ENCODE results near the gene RALGPS1.

Gene RALGPS1

GRCh38 chr9:127084076-127085039 is 169.8 kb downstream of the RALGPS1 start:
- no peak for TF ChIP-seq CTCF (IDR thresholded peaks at IDR 0.05)

GRCh38 chr9:127085186-127085585 is 170.6 kb downstream of the RALGPS1 start:
- Mint-ChIP-seq H3K27ac (no peak overlapping the region), H3K4me1 (peaks cover 38% of the 10 kb centered on the region), H3K4me3 (no peak overlapping the region), H3K36me3 (ENCODE audit: low read depth) (peaks cover 20% of the 10 kb centered on the region), H3K9me3 (no peaks in the 10 kb centered on the region), H3K27me3 (ENCODE audit: low read depth, poor library complexity) (peaks cover 4% of the 10 kb centered on the region)
- no peak for DNase-seq
- no peak for TF ChIP-seq CTCF (IDR thresholded peaks at IDR 0.05)

More at GRCh38 chr9:127084076-127085039, 169.8 kb downstream of the RALGPS1 start:
- DNase-seq, result no peak
- no peak overlapping the region for H3K27ac Mint-ChIP-seq
- no peaks in the 10 kb centered on the region for H3K9me3 Mint-ChIP-seq
- H3K4me1 Mint-ChIP-seq, result peaks cover 38% of the 10 kb centered on the region
- H3K4me3 Mint-ChIP-seq, result no peak overlapping the region
- peaks cover 4% of the 10 kb centered on the region for H3K27me3 Mint-ChIP-seq (ENCODE audit: low read depth, poor library complexity)
- peaks cover 20% of the 10 kb centered on the region for H3K36me3 Mint-ChIP-seq (ENCODE audit: low read depth)

GRCh38 chr9:127086771-127087170 is 172.2 kb downstream of the RALGPS1 start:
- no peaks in the 10 kb centered on the region for H3K9me3 Mint-ChIP-seq
- H3K4me1 Mint-ChIP-seq, result peaks cover 33% of the 10 kb centered on the region
- no peak overlapping the region for H3K27ac Mint-ChIP-seq
- TF ChIP-seq CTCF (IDR thresholded peaks at IDR 0.05), result no peak
- H3K36me3 Mint-ChIP-seq (ENCODE audit: low read depth), result peaks cover 20% of the 10 kb centered on the region
- H3K27me3 Mint-ChIP-seq (ENCODE audit: low read depth, poor library complexity), result peaks cover 4% of the 10 kb centered on the region
- DNase-seq, result no peak
- H3K4me3 Mint-ChIP-seq, result no peak overlapping the region

GRCh38 chr9:127087411-127087810 is 172.8 kb downstream of the RALGPS1 start:
- no peak for DNase-seq
- Mint-ChIP-seq H3K4me1 (peaks cover 33% of the 10 kb centered on the region), H3K27ac (no peak overlapping the region), H3K9me3 (no peaks in the 10 kb centered on the region), H3K27me3 (ENCODE audit: low read depth, poor library complexity) (peaks cover 4% of the 10 kb centered on the region), H3K4me3 (no peak overlapping the region), H3K36me3 (ENCODE audit: low read depth) (peaks cover 21% of the 10 kb centered on the region)
- no peak for TF ChIP-seq CTCF (IDR thresholded peaks at IDR 0.05)

- Mint-ChIP-seq H3K4me3 (no peak overlapping the region), H3K27ac (peak overlapping the region; percentile 30), H3K27me3 (ENCODE audit: low read depth, poor library complexity) (peaks cover 4% of the 10 kb centered on the region), H3K4me1 (peaks cover 29% of the 10 kb centered on the region), H3K36me3 (ENCODE audit: low read depth) (peaks cover 24% of the 10 kb centered on the region), H3K9me3 (no peaks in the 10 kb centered on the region)
- no peak for DNase-seq
- TF ChIP-seq CTCF (IDR thresholded peaks at IDR 0.05), result no peak
These were observed 173.3 kb downstream of the RALGPS1 start for GRCh38 chr9:127087836-127088235.

Measured in nephron progenitor cell (in vitro differentiated cells).